SK-N-MC (cell line): Measurements from ENCODE around the gene POU6F1.
A peak's percentile ranks its signal among the peaks of the same experiment; 100 is the strongest.

Source experiments
- DNase-seq: peaks from one replicate; pipeline ENCODE4 v3.0.0-alpha.2; 2011; ENCODE audit warnings: low read depth, low spot score
- H3K27ac ChIP-seq: fragments of 200-600 bp; sonication (generic); 2 replicates; pipeline ENCODE4 v1.5.1; 2016; ENCODE audit warnings: mixed run types
- H3K36me3 ChIP-seq: fragments of 200-600 bp; sonication (generic); 2 replicates; pipeline ENCODE4 v1.6.1; 2017; ENCODE audit warnings: antibody characterized with exemption, low read length, mixed read lengths; ENCODE audit not compliant: insufficient read depth
- H3K4me3 ChIP-seq: fragments of 200-600 bp; sonication (generic); 2 replicates; pipeline ENCODE4 v1.5.1; 2016
- H3K9ac ChIP-seq: fragments of 200-600 bp; sonication (generic); 2 replicates; pipeline ENCODE4 v1.8.0; 2017; ENCODE audit warnings: mixed run types, mixed read lengths; ENCODE audit not compliant: insufficient read length
- H3K9me3 ChIP-seq: fragments of 200-600 bp; sonication (generic); 2 replicates; pipeline ENCODE4 v1.6.1; 2017; ENCODE audit warnings: low read depth, mild to moderate bottlenecking, antibody characterized with exemption, low read length, moderate library complexity, mixed read lengths
- EZH2 ChIP-seq: fragments of 200-600 bp; sonication (generic); IDR thresholded peaks from one replicate; pipeline ENCODE4 v1.6.1; 2017; ENCODE audit warnings: antibody characterized with exemption
- FOXP2 ChIP-seq: optimal IDR thresholded peaks from 2 replicates; pipeline ENCODE3; 2011; ENCODE audit warnings: mild to moderate bottlenecking, moderate library complexity; ENCODE audit not compliant: insufficient read depth; ENCODE audit errors: extremely low read length, control extremely low read depth
- POLR2AphosphoS5 ChIP-seq: IDR thresholded peaks from 2 replicates; pipeline ENCODE4 v1.6.1; 2012; ENCODE audit warnings: mild to moderate bottlenecking, low read depth, low read length, borderline replicate concordance

POU6F1 gene

GRCh38 chr12:51246254-51246853 lies 28.5 kb upstream of the POU6F1 start:
- no peak for TF ChIP-seq EZH2
- TF ChIP-seq POLR2AphosphoS5: peak; percentile 81
- no peak for TF ChIP-seq FOXP2
- Histone ChIP-seq H3K4me3 (peak overlapping the region; percentile 58), H3K9ac (no peak overlapping the region), H3K36me3 (peaks cover 24% of the 10 kb centered on the region), H3K27ac (peak overlapping the region; percentile 96), H3K9me3 (no peaks in the 10 kb centered on the region)
- peak; percentile 86 for DNase-seq

GRCh38 chr12:51245476-51246253 lies 27.8 kb upstream of the POU6F1 start:
- no peak for TF ChIP-seq FOXP2
- no peak for TF ChIP-seq POLR2AphosphoS5
- no peak for TF ChIP-seq EZH2
- peak overlapping the region; percentile 58 for H3K4me3 ChIP-seq
- H3K9me3 ChIP-seq: no peaks in the 10 kb centered on the region
- no peak for DNase-seq
- H3K36me3 ChIP-seq: peaks cover 31% of the 10 kb centered on the region
- no peak overlapping the region for H3K9ac ChIP-seq
- H3K27ac ChIP-seq: peak overlapping the region; percentile 96

- Histone ChIP-seq H3K27ac (no peak overlapping the region), H3K9ac (no peak overlapping the region), H3K36me3 (peaks cover 39% of the 10 kb centered on the region), H3K9me3 (no peaks in the 10 kb centered on the region), H3K4me3 (no peak overlapping the region)
- TF ChIP-seq FOXP2: no peak
- TF ChIP-seq POLR2AphosphoS5: no peak
- no peak for TF ChIP-seq EZH2
- no peak for DNase-seq
Observed at GRCh38 chr12:51244269-51244668, 26.4 kb upstream of the POU6F1 start.

GRCh38 chr12:51242876-51243275 lies 25.0 kb upstream of the POU6F1 start:
- no peak for TF ChIP-seq EZH2
- 0 out of 2 replicates have a peak overlapping the region, but pooled peaks have one; percentile 23 for H3K27ac ChIP-seq
- no peak overlapping the region for H3K9ac ChIP-seq
- H3K4me3 ChIP-seq: no peak overlapping the region
- no peak for DNase-seq
- no peaks in the 10 kb centered on the region for H3K9me3 ChIP-seq
- peaks cover 39% of the 10 kb centered on the region for H3K36me3 ChIP-seq

GRCh38 chr12:51242120-51242519 lies 24.3 kb upstream of the POU6F1 start:
- no peak overlapping the region for H3K4me3 ChIP-seq
- TF ChIP-seq POLR2AphosphoS5 (no peak), FOXP2 (no peak), EZH2 (no peak)
- no peaks in the 10 kb centered on the region for H3K9me3 ChIP-seq
- H3K36me3 ChIP-seq: peaks cover 39% of the 10 kb centered on the region
- DNase-seq: no peak
- no peak overlapping the region for H3K27ac ChIP-seq
- no peak overlapping the region for H3K9ac ChIP-seq

GRCh38 chr12:51240971-51241370 lies 23.1 kb upstream of the POU6F1 start:
- DNase-seq: no peak
- H3K9me3 ChIP-seq: no peaks in the 10 kb centered on the region
- H3K4me3 ChIP-seq: no peak overlapping the region
- no peak overlapping the region for H3K9ac ChIP-seq
- H3K36me3 ChIP-seq: peaks cover 39% of the 10 kb centered on the region
- TF ChIP-seq EZH2: no peak
- TF ChIP-seq POLR2AphosphoS5: no peak
- no peak for TF ChIP-seq FOXP2
- H3K27ac ChIP-seq: no peak overlapping the region

- TF ChIP-seq FOXP2 (peak; percentile 19), EZH2 (no peak), POLR2AphosphoS5 (peak; percentile 64)
- peak within 1 kb of the TSS; percentile 98 for H3K9ac ChIP-seq
- peak within 1 kb of the TSS; percentile 98 for H3K27ac ChIP-seq
- peak within 1 kb of the TSS; percentile 94 for H3K4me3 ChIP-seq
- H3K9me3 ChIP-seq: no peaks in the 10 kb centered on the region
- peaks cover 32% of the 10 kb centered on the region for H3K36me3 ChIP-seq
- peak; percentile 77 for DNase-seq
Observed at GRCh38 chr12:51238510-51239334, 20.9 kb upstream of the POU6F1 start, which contains the start of gene DAZAP2. DAZAP2 (plus strand) TSS chr12:51238826; CDS start chr12:51238908, 82 bp downstream.

DNA sequence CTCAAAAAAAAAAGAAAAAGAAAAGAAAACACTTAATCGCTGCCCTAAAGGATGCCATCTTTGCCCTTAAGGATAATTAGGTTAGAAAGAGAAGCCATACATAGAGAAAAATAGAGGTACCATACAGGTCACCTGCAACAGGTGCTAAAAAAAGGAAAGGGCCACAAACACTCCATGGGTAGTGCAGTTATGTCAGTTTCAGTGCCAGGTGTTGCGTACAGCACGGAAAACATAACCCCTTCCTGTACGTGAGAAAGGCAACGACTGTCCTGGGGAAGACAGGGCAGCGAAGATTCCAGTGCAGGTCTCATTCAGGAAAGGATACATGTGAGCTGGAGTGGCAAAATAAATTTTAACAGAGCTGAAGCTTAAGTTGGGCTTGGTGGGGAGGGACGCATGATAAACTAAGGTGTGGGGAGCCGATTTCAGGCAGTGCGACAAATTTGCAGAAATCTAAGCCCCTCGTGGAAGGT lies 20.2 kb upstream of the POU6F1 start:
- H3K9ac ChIP-seq: peak overlapping the region; percentile 65
- TF ChIP-seq EZH2 (no peak), FOXP2 (no peak), POLR2AphosphoS5 (no peak)
- H3K9me3 ChIP-seq: no peaks in the 10 kb centered on the region
- no peak for DNase-seq
- H3K27ac ChIP-seq: peak overlapping the region; percentile 70
- peak overlapping the region; percentile 94 for H3K4me3 ChIP-seq
- H3K36me3 ChIP-seq: peaks cover 30% of the 10 kb centered on the region
